GM21390 (cell line): ENCODE measurements around the gene ROBO1.
"Not testable (repeated sequence)": the region's sequence is repeated elsewhere in the genome, so short reads cannot be mapped to it uniquely, and the experiment has no call there.

Source experiments
- ATAC-seq: cut with Tn5 transposase; IDR thresholded peaks from one replicate; pipeline ENCODE4 v1.9.1; 2021; ENCODE audit not compliant: unreplicated experiment

The ROBO1 gene

GRCh38 chr3:79178471-79179180 is 589.2 kb downstream of the ROBO1 start:
- ATAC-seq = no peak

DNA sequence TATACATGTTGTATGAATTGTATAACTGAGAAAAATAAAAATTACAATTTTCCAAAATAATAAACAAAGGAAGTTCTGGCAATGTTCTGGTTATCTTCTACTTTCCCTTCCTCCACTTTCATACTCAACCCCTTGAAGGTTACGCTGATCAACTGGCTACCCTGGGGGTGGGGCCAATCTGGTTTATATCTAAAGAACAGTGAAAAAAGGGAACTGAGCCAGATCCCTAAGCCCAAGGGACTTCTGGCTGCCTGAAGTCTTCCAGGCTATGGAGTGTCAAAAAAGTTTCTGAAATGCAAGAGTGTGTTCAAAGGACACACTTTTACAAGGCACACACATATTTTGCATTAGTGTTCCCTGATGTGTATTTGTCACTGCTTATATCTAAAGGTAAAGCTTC is 591.9 kb downstream of the ROBO1 start:
- ATAC-seq = no peak

GRCh38 chr3:79173259-79173658 is 594.5 kb downstream of the ROBO1 start:
- not testable (repeated sequence) for ATAC-seq

DNA sequence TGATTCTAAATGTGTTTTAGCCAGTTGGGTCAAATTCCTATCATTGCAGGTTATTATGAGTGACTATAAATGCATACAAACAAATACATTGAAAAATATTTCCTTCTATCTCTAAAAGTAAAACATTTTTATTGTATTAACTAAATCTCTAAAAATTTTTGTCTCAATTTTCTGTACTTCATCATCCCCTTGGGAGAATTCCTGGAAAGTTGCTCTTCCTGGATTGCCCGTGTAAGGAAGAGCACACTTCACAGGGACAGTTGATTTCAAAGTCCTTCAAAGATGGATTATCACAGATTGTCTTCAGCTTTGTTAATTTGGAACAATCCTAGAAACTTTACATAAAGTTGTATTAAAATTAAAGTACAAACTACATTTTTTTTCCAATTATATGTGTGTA is 595.6 kb downstream of the ROBO1 start:
- no peak for ATAC-seq

GRCh38 chr3:79170021-79170420 is 597.8 kb downstream of the ROBO1 start:
- no peak for ATAC-seq

DNA sequence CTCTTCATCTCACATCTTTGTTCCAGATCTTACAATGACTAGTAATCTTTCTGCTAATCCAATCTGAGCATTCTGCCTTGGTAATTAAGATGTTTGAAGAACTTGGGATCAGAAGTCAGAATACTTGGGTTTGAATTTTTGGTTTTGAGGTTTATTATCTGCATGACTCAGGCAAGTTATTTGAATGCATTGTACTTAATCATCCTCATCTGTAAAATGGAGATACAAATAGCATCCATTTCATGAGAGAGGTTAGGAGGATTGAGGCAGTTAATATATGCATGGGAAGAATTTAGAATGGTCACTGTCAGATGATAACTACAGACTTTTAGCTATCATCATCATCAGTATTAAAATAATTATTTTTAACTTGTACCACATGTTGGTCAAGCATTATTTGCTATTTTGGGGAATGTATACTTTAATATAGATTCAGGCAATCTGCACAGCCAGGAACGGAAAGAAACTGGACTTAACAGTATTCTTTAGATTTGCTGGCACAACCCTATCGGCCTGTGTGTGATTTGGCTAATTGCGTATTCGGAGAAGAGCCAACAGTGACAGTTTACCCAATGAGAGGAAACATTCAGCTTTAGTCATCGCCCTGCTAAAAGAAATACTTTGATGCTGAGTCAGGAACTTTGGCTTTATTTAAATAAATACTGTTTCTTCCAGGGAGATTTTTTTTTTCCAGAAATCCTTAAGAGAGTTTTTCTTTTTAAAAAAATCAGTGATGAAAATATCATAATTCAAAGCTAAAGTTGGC is 600.0 kb downstream of the ROBO1 start:
- ATAC-seq = no peak

DNA sequence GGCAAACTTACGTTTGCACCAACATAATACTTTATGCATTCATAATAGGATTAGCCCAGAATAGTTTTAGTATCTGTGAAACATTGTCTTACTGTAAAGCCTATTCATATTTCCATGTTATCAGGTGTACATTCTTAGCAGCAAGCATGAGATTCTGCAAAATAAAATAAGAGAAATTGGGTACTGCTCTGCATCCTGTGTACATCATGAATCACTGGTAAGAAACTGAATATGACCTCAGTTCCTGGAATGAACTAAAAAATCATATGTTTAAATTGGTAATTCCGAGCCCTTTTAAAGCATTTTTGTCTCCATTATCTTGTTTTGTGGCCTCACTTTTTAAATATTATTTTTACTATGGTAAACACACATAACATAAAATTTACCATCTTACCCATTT is 605.1 kb downstream of the ROBO1 start:
- ATAC-seq = no peak

- no peak for ATAC-seq
Observed at GRCh38 chr3:79161941-79162340, 605.9 kb downstream of the ROBO1 start.

DNA sequence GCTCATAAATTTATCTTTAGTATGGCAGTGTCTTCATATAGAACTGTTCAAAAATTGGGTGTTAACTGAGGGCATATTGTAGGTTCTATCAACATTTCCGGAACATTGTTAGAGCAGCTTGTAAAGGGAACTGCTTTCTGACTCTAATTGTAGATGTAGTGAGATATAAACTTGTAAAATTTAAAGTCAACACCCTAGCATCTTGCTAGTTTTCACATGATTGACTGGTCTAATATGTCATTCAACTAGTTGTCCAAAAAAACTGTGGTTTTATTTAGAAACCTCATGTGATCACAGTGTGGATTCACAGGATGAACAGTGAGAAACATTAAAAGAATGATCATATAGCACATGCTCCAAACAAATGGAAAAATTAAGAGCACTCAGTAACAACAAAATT is 607.4 kb downstream of the ROBO1 start:
- ATAC-seq = no peak

DNA sequence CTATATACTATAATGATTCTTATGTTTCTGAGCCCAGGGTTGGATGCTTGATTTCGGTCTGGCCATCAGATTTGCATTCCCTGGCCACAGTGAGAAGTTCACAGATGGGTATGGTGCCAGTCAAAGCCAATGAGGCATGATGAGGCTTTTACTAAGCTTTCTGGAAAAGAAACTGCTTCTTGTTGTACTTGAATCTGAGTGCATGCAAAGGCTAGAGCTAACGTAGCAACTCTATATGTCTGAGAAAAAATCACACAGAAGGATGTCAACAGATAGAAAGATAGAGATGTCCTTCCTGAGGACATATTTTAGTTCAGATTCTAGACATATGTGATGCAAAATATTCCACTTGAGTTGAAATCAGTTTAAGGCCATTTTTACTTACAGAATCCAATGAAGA is 608.1 kb downstream of the ROBO1 start:
- no peak for ATAC-seq

DNA sequence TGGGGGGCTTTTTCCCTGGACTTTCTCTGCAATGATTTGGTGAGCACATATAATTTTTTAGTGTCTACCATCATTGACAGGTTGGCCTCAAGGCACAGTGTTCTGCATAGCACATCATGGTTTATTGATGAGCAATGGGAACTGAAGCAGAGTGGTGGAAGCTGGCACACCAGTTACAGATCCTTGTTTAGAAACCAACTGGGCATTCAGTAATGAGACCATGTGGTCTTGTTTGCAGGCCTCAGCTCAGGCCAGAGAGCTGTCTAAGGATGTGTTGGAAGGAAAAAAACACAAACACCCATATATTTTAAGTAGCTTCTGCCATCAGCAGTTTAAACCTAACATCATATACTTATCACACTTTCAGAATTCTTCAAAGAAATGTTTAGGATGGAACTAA is 610.6 kb downstream of the ROBO1 start:
- ATAC-seq = no peak

- no peak for ATAC-seq
Observed at GRCh38 chr3:79154865-79155264, 612.9 kb downstream of the ROBO1 start.

DNA sequence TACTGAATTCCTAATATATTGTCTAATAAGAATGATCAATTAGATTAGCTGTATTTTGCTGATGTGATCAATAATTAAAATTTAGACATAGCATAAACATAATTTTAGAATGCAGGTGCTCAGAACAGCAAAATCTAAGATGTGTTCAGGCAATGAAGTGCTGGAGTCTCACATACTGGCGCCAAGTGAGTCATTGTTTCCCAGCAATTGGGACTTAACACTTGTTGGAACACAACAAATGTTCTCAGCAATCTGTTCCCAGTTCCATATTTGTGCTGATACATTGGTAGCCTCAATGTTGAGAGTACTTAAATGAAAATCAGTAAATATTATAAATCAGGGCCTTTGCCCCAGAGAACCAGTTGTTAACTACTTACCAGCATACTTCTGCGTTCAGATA is 619.0 kb downstream of the ROBO1 start:
- no peak for ATAC-seq

- no peak for ATAC-seq
Observed at GRCh38 chr3:79146024-79146423, 621.8 kb downstream of the ROBO1 start.

- no peak for ATAC-seq
Observed at GRCh38 chr3:79140708-79141107, 627.1 kb downstream of the ROBO1 start.

GRCh38 chr3:79139395-79140068 is 628.3 kb downstream of the ROBO1 start:
- no peak for ATAC-seq

- ATAC-seq = no peak
Observed at GRCh38 chr3:79125313-79125984, 642.3 kb downstream of the ROBO1 start.

- no peak for ATAC-seq
Observed at GRCh38 chr3:79115458-79115857, 652.3 kb downstream of the ROBO1 start.

GRCh38 chr3:79113876-79114275 is 653.9 kb downstream of the ROBO1 start:
- ATAC-seq = no peak

DNA sequence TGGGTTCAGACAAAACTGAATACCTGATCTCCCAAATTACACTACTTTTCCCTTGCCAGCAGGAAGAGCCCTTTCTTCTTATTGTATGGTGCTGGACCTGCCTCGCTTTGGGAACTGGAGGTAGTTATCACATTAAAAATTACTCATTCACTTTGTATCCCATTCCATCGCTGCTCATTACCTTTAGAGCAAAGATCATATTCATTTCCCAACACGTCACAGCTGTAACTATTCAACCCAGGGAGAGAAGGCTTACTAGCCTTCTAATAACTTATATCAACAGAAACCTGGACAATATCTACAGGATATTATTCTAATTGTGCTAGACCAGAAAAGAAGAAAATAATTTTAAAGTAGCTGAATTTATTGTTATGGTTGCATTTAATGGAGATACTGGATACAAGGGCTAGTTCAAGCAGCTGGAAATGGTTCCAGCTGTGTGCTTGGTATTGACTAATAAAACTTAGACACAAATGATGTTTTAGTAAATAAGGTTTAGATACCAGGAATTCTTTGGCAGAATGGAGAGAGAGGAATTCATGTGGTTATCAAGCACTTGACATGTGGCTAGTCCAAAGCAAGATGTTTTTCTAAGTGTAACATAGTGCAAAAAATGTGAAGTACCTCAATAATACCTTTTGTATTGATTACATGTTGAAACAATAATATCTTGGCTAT is 656.3 kb downstream of the ROBO1 start:
- no peak for ATAC-seq

DNA sequence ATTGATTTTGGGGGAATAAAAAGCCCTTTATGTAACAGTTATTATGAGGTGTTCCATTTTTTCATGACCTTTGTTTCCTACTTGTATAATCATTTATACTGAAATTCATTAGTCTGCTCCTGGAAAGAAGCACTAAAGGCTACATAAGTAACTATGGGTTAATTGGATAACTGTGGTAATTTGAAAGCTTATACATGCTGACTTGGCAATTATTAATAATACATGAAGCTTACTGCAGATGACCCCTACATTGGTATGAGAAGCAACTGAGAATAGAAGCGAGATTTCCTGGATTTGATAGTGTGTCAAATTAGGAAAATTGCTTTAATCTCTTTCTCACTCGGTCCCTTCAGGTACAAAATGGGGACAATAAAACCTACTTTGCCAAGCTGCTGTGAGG is 658.0 kb downstream of the ROBO1 start:
- no peak for ATAC-seq
